A549 (cell line): ENCODE measurements around the gene ZNF292.

ENCODE experiments used
- BHLHE40 ChIP-seq: IDR thresholded peaks from 2 replicates; pipeline ENCODE4 v1.6.1; 2012; ENCODE audit warnings: low read depth, low read length, inconsistent platforms
- JUN ChIP-seq, 2 experiments: fragments of >200 bp; sonication (Bioruptor Twin); formaldehyde crosslinking; IDR thresholded peaks; 2 replicates in 1 of 2; 3 replicates in 1 of 2; pipeline ENCODE4 v1.6.1; 2016 to 2017
- JUNB ChIP-seq: fragments of >200 bp; sonication (Bioruptor Twin); formaldehyde crosslinking; IDR thresholded peaks from 2 replicates; pipeline ENCODE4 v1.6.1; 2016
- POLR2A ChIP-seq: IDR thresholded peaks from 2 replicates; pipeline ENCODE4 v1.6.1; 2012; ENCODE audit warnings: mild to moderate bottlenecking, low read length
- RFX5 ChIP-seq: fragments of 450-650 bp; IDR thresholded peaks from 2 replicates; pipeline ENCODE4 v1.7.1; 2014; ENCODE audit warnings: antibody characterized with exemption, mild to moderate bottlenecking, moderate library complexity
- SREBF2 ChIP-seq: fragments of 450-650 bp; IDR thresholded peaks from 2 replicates; pipeline ENCODE4 v1.6.1; 2014; ENCODE audit warnings: mild to moderate bottlenecking, moderate library complexity
- ZFP36 ChIP-seq: fragments of 450-650 bp; IDR thresholded peaks from 2 replicates; pipeline ENCODE4 v1.6.1; 2014; ENCODE audit warnings: borderline replicate concordance; ENCODE audit not compliant: partially characterized antibody
- TF ChIP-seq, protein P1 (sequence below): fragments of >200 bp; sonication (Bioruptor Twin); formaldehyde crosslinking; IDR thresholded peaks from 3 replicates; pipeline ENCODE4 v1.5.1; 2016
- TF ChIP-seq, protein P2 (sequence below): IDR thresholded peaks from 2 replicates; pipeline ENCODE4 v1.6.1; 2012

DNA sequence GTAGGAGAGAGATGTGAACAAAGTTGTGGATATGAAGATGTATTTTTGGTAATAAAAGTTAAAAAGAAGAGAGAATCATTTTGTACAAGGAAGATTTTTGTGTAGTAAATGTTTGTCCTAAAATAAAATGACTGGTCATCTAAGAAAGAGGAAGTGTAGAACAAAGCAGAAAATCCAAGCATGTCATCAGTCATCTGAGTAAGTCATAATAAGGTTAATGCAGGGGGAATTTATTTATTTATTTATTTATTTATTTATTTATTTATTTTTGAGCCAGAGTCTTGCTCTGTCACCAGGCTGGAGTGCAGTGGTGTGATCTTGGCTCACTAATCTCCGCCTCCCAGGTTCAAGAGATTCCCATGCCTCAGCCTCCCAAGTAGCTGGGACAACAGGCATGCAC, 44.7 kb upstream of the ZNF292 start:
- no peak for TF ChIP-seq RFX5
- TF ChIP-seq, protein P1, sequence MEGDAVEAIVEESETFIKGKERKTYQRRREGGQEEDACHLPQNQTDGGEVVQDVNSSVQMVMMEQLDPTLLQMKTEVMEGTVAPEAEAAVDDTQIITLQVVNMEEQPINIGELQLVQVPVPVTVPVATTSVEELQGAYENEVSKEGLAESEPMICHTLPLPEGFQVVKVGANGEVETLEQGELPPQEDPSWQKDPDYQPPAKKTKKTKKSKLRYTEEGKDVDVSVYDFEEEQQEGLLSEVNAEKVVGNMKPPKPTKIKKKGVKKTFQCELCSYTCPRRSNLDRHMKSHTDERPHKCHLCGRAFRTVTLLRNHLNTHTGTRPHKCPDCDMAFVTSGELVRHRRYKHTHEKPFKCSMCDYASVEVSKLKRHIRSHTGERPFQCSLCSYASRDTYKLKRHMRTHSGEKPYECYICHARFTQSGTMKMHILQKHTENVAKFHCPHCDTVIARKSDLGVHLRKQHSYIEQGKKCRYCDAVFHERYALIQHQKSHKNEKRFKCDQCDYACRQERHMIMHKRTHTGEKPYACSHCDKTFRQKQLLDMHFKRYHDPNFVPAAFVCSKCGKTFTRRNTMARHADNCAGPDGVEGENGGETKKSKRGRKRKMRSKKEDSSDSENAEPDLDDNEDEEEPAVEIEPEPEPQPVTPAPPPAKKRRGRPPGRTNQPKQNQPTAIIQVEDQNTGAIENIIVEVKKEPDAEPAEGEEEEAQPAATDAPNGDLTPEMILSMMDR: no peak
- TF ChIP-seq JUNB: no peak
- TF ChIP-seq BHLHE40: no peak
- no peak for TF ChIP-seq JUN (IDR thresholded peaks at IDR 0.05)
- TF ChIP-seq ZFP36: no peak
- TF ChIP-seq, protein P2, sequence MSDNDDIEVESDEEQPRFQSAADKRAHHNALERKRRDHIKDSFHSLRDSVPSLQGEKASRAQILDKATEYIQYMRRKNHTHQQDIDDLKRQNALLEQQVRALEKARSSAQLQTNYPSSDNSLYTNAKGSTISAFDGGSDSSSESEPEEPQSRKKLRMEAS: no peak
- TF ChIP-seq SREBF2: no peak
- TF ChIP-seq POLR2A: no peak
